Subcutaneous abdominal adipose tissue (tissue), 5 donors: ENCODE measurements around the gene TBC1D10B.

ENCODE experiments used
- H3K27ac ChIP-seq: one replicate; pipeline ENCODE4 v1.7.0; 2013; ENCODE audit warnings: low read depth, mild to moderate bottlenecking, inconsistent platforms, low read length, moderate library complexity
- H3K27me3 ChIP-seq, 5 donors: one replicate each; pipeline ENCODE4 v1.7.0; 2013; ENCODE audit warnings: low read length in 5 of 5, inconsistent platforms in 1 of 5; ENCODE audit not compliant: control insufficient read depth in 5 of 5, insufficient read depth in 4 of 5
- H3K36me3 ChIP-seq, 5 donors: one replicate each; pipeline ENCODE4 v1.7.0; 2013; ENCODE audit warnings: low read length in 5 of 5; ENCODE audit not compliant: control insufficient read depth in 5 of 5, insufficient read depth in 5 of 5
- H3K4me1 ChIP-seq, 5 donors: one replicate each; pipeline ENCODE4 v1.7.0; 2013; ENCODE audit warnings: low read length in 5 of 5, mild to moderate bottlenecking in 3 of 5, moderate library complexity in 1 of 5; ENCODE audit not compliant: control insufficient read depth in 5 of 5, insufficient read depth in 5 of 5
- H3K4me3 ChIP-seq, 5 donors: one replicate each; pipeline ENCODE4 v1.7.0; 2013; ENCODE audit warnings: low read length in 5 of 5, low read depth in 1 of 5
- H3K9ac ChIP-seq, 5 donors: one replicate each; pipeline ENCODE4 v1.7.0; 2013; ENCODE audit warnings: low read length in 5 of 5, mild to moderate bottlenecking in 4 of 5, moderate library complexity in 3 of 5
- H3K9me3 ChIP-seq, 5 donors: one replicate each; pipeline ENCODE4 v1.7.0; 2013; ENCODE audit warnings: low read length in 5 of 5; ENCODE audit not compliant: control insufficient read depth in 5 of 5
- donor health status: healthy.
- donor health status: healthy.
- donor health status: healthy.
- donor health status: healthy.
- donor health status: healthy.

The TBC1D10B gene

GRCh38 chr16:30409125-30410060, 39.1 kb upstream of the TBC1D10B start:
- Histone ChIP-seq H3K27me3 (no peaks in the 10 kb centered on the region), H3K4me3 (peak overlapping the region in 2 of 5 donors; percentile 2 to 8), H3K9ac (no peak overlapping the region), H3K9me3 (no peaks in the 10 kb centered on the region), H3K27ac (no peak overlapping the region), H3K4me1 (peaks cover 4 to 27% (median 24%) of the 10 kb centered on the region in 5 donors), H3K36me3 (peaks cover 0 to 18% (median 11%) of the 10 kb centered on the region in 5 donors)

DNA sequence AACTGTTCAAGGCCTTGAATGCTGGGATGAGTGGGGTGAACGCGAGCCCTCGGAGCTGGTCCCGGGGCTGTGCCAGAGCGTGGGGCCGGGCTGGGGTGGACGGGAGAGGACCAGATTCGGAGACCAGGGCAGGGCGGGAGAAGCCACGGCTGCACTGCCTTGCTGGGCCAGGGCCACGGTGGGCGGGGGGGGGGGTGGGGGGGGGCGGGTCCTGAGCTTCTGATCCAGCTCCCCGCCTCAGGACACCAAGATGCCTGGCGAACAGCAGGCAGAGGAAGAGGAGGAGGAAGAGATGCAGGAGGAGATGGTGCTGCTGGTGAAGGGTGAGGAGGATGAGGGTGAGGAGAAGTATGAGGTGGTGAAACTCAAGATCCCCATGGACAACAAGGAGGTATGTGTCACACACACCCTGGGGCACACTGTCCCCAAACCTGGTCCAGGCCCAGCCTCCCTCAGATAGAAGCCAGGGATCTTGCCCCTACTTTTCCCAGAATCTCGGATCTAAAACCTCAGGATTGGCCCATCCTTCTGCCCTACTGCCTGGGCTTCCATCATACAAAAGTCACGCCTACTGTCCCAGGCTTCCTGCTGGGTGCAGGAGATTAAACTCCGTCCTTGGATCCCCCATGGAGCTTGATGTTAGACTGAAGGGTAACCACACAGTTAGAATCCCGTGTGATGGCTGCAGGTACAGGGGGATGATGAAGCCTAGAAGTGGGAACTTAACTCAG, 37.7 kb upstream of the TBC1D10B start:
- Histone ChIP-seq H3K4me1 (peaks cover 4 to 27% (median 24%) of the 10 kb centered on the region in 5 donors), H3K36me3 (peaks cover 0 to 11% (median 5%) of the 10 kb centered on the region in 5 donors), H3K9me3 (no peaks in the 10 kb centered on the region), H3K4me3 (peak overlapping the region in 4 of 5 donors; percentile 58 to 77 (median 64)), H3K9ac (peak overlapping the region in 4 of 5 donors; percentile 73 to 89 (median 80)), H3K27ac (peak overlapping the region; percentile 63), H3K27me3 (no peaks in the 10 kb centered on the region)

DNA sequence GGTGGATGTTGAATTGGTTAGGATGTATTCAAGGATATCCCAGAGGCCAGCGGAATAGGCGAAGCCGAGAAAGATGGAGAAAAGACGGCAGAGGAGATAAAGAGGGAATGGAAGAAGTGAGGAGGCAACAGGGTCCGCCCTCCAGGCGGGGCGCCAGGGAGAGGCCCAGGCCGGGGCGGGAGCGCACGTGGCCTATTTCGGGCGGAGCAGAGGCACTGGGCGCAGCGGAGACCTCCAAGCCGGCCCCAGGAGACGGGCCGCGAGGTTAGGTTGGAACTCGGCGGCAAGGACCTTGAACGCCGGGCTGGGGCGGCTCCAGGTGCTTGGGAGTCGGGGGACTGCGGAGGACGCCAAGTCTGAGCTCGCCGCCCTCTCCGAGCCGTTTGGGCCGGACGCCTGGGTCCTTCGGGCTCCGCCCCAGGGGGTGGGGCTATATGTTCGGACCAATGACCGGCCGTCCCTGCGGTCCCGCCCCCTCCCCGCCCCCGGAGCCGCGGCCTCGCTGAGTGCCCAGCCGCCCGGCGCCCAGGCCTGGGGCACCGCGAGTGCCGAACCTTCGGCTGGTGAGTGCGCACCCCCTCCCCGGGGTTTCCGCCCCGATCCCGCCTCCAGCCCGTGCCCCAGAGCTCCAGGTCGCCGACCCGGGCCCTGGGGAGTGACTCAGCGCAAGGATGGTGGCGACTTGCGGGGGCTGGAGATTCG, 37.0 kb upstream of the TBC1D10B start, which contains the start of gene ZNF771:
Gene ZNF771 (plus strand): TSS at position 505 of the 702 bp plus-strand sequence. CDS start 448 bp downstream, outside the sequence.
- H3K9ac ChIP-seq = peak within 1 kb of the TSS in 4 of 5 donors; percentile 73 to 89 (median 80)
- peak within 1 kb of the TSS; percentile 59 to 77 (median 68) for H3K4me3 ChIP-seq
- H3K27me3 ChIP-seq = no peaks in the 10 kb centered on the region
- H3K36me3 ChIP-seq = peaks cover 0 to 9% (median 5%) of the 10 kb centered on the region in 5 donors
- no peaks in the 10 kb centered on the region for H3K9me3 ChIP-seq
- peaks cover 4 to 27% (median 24%) of the 10 kb centered on the region in 5 donors for H3K4me1 ChIP-seq
- H3K27ac ChIP-seq = peak within 1 kb of the TSS; percentile 63

- H3K27ac ChIP-seq = peak overlapping the region; percentile 63
- no peaks in the 10 kb centered on the region for H3K9me3 ChIP-seq
- peak overlapping the region; percentile 59 to 77 (median 68) for H3K4me3 ChIP-seq
- no peaks in the 10 kb centered on the region for H3K27me3 ChIP-seq
- H3K36me3 ChIP-seq = peaks cover 0 to 5% (median 5%) of the 10 kb centered on the region in 5 donors
- peak overlapping the region in 4 of 5 donors; percentile 68 to 85 (median 77) for H3K9ac ChIP-seq
- H3K4me1 ChIP-seq = peaks cover 4 to 27% (median 24%) of the 10 kb centered on the region in 5 donors
These were observed 36.5 kb upstream of the TBC1D10B start for GRCh38 chr16:30406795-30407101.

DNA sequence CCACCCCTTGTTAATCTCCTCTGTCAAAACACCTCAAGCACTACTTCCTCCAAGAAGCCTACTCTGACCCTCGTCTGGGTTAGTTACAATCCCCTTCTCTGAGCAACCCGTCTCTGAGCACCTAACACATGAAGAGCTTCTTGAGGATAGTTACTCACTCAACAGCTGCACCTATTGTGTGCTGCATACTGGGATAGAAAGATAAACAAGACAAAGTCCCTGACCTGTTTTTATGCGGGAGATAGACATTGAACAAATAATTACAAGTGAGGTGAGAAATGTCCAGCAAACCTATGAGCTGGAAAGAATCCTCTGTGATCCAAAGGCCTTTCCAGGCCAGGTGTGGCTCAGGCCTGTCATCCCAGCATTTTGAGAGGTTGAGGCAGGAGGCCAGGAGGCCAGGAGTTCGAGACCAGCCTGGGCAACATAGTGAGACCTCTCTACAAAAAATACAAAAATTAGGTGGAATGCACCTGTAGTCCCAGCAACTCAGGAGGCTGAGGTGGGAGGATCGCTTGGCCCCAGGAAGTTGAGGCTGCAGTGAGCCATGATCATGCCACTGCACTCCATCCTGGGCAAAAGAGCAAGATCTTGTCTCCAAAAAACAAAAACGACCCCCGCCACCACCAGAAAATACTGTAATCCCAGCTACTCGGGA, 31.6 kb upstream of the TBC1D10B start:
- no peaks in the 10 kb centered on the region for H3K9me3 ChIP-seq
- H3K9ac ChIP-seq = no peak overlapping the region
- peaks cover 4 to 19% (median 17%) of the 10 kb centered on the region in 5 donors for H3K4me1 ChIP-seq
- no peak overlapping the region for H3K27ac ChIP-seq
- no peak overlapping the region for H3K4me3 ChIP-seq
- peaks cover 0 to 16% (median 10%) of the 10 kb centered on the region in 5 donors for H3K36me3 ChIP-seq
- no peaks in the 10 kb centered on the region for H3K27me3 ChIP-seq

DNA sequence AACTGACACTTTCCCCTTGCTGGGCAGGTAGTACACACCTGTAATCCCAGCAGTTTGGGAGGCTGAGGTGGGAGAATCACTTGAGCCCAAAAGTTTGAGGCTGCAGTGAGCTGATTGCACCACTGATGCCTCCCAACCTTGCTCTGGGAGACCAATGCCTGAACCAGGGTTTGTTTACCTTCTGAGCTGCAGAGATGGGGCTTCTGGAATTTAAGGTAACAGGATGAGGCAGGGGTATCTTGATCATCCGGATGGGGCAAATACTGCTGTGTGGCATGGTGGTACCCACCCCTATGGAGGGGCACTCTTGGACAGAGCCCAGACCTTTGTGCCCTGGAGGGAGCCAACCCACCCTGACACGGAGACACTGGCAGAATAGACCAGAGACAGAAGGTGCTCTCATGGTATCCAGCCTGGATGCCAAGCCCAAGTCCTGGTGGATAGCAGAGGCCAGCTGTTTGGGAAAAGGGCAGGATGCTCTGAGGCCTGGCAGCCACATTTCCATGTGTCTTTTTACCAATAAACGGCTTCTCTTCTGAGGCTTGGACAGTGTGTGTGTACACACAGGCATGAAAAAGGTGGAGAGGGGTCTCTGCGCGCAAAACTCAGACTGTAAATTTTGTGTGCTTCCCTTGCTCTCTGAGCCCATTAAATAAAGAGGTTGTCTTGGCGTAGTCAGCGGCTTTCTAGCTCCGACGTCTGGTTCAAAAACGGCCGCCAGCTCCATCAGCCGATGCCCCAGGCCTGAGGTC, 29.3 kb upstream of the TBC1D10B start:
- H3K9me3 ChIP-seq = no peaks in the 10 kb centered on the region
- peak overlapping the region; percentile 75 for H3K27ac ChIP-seq
- peak overlapping the region in 4 of 5 donors; percentile 79 to 86 (median 84) for H3K9ac ChIP-seq
- H3K36me3 ChIP-seq = peaks cover 0 to 16% (median 10%) of the 10 kb centered on the region in 5 donors
- H3K27me3 ChIP-seq = no peaks in the 10 kb centered on the region
- H3K4me3 ChIP-seq = peak overlapping the region; percentile 17 to 83 (median 80)
- peaks cover 2 to 28% (median 24%) of the 10 kb centered on the region in 5 donors for H3K4me1 ChIP-seq

DNA sequence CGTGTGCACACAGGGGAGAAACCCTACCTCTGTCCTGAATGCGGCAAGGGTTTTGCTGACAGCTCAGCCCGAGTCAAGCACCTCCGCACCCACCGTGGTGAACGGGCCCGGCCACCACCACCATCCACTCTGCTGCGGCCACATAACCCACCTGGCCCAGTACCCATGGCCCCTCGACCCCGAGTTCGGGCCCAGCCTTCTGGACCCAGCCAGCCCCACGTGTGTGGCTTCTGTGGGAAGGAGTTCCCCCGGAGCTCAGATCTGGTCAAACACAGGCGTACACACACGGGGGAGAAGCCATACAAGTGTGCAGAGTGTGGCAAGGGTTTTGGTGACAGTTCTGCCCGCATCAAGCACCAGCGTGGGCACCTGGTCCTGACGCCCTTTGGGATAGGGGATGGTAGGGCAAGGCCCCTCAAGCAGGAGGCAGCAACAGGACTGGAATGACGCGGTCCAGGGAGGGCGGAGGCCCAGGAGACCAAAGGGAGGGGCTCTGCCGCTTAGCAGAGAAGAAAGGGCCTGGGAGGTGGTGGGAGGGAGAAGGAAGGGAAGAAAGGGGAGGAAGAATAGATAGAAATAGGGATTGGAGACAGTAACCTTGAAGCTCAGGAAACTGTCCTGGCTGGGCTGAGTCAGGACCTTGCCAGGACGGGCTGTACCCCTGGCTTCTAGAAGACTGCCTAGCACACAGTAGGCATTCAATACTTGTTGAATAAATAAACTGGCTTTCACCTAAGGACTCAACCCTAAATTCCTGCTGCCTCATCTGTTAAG, 28.6 kb upstream of the TBC1D10B start:
- Histone ChIP-seq H3K9me3 (no peaks in the 10 kb centered on the region), H3K9ac (no peak overlapping the region), H3K4me1 (peaks cover 2 to 33% (median 30%) of the 10 kb centered on the region in 5 donors), H3K36me3 (peaks cover 0 to 16% (median 10%) of the 10 kb centered on the region in 5 donors), H3K4me3 (no peak overlapping the region), H3K27ac (no peak overlapping the region), H3K27me3 (no peaks in the 10 kb centered on the region)

DNA sequence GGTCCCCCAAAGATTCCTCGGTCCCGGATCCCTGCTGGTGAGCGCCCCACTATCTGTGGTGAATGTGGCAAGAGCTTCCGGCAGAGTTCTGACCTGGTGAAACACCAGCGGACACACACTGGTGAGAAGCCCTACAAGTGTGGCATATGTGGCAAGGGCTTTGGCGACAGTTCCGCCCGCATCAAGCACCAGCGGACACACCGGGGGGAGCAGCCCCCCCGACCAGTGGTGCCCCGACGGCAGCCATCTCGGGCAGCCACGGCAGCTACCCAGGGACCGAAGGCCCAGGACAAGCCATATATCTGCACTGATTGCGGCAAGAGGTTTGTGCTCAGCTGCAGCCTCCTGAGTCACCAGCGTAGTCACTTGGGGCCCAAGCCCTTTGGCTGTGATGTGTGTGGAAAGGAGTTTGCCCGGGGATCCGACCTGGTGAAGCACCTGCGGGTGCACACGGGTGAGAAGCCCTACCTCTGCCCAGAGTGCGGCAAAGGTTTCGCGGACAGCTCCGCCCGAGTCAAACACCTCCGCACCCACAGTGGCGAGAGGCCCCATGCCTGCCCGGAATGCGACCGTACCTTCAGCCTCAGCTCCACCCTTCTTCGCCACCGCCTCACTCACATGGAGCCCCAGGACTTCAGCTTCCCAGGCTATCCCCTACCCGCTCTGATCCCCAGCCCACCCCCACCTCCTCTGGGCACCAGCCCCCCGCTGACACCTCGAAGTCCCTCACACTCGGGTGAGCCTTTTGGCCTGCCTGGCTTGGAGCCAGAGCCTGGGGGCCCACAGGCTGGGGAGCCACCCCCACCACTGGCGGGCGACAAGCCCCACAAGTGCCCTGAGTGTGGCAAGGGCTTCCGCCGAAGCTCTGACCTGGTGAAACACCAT, 27.7 kb upstream of the TBC1D10B start:
- H3K27ac ChIP-seq = no peak overlapping the region
- H3K9me3 ChIP-seq = no peaks in the 10 kb centered on the region
- no peak overlapping the region for H3K4me3 ChIP-seq
- no peaks in the 10 kb centered on the region for H3K27me3 ChIP-seq
- H3K36me3 ChIP-seq = peaks cover 0 to 16% (median 10%) of the 10 kb centered on the region in 5 donors
- peaks cover 2 to 33% (median 30%) of the 10 kb centered on the region in 5 donors for H3K4me1 ChIP-seq
- no peak overlapping the region for H3K9ac ChIP-seq
